GM23248 (cell line): ENCODE results near the gene CEACAM16.

Experiments
- EZH2 ChIP-seq: fragments of 200-600 bp; sonication (generic); IDR thresholded peaks from 2 replicates; pipeline ENCODE4 v1.6.1; 2018; ENCODE audit warnings: antibody characterized with exemption, mild to moderate bottlenecking; ENCODE audit not compliant: insufficient read depth, poor library complexity, severe bottlenecking
- EZH2phosphoT487 ChIP-seq: fragments of 200-600 bp; sonication (generic); IDR thresholded peaks from 2 replicates; pipeline ENCODE4 v1.6.1; 2018; ENCODE audit warnings: antibody characterized with exemption, moderate library complexity, mild to moderate bottlenecking, low read depth; ENCODE audit not compliant: insufficient read depth

- no peak for TF ChIP-seq EZH2phosphoT487
- no peak for TF ChIP-seq EZH2
Observed at GRCh38 chr19:44745341-44745831, 46.4 kb downstream of the CEACAM16 start.
